PFSK-1 (cell line): ENCODE data around the gene PAQR7.

ENCODE experiments used
- FOXP2 ChIP-seq: optimal IDR thresholded peaks from 2 replicates; pipeline ENCODE3; 2011; ENCODE audit warnings: borderline replicate concordance, control low read depth, inconsistent platforms; ENCODE audit not compliant: insufficient read depth; ENCODE audit errors: extremely low read length, extremely low read depth
- POLR2AphosphoS5 ChIP-seq: IDR thresholded peaks from 2 replicates; pipeline ENCODE4 v1.6.1; 2012; ENCODE audit warnings: low read depth, mild to moderate bottlenecking, control low read depth, low read length, moderate library complexity
- REST ChIP-seq, 2 experiments: IDR thresholded peaks; 2 replicates each; pipeline versions ENCODE4 v1.6.1 to v1.8.0; 2011 to 2012; ENCODE audit warnings: low read depth in 2 of 2, low read length in 2 of 2, control low read depth in 1 of 2, inconsistent platforms in 1 of 2, mild to moderate bottlenecking in 1 of 2, moderate library complexity in 1 of 2; ENCODE audit not compliant: insufficient read depth in 1 of 2
- SIN3A ChIP-seq: IDR thresholded peaks from 2 replicates; pipeline ENCODE4 v1.6.1; 2012; ENCODE audit warnings: mild to moderate bottlenecking, low read length, moderate library complexity, borderline replicate concordance; ENCODE audit not compliant: insufficient read depth
- TAF1 ChIP-seq: IDR thresholded peaks from 2 replicates; pipeline ENCODE4 v1.6.1; 2012; ENCODE audit warnings: low read length, control low read depth, borderline replicate concordance; ENCODE audit not compliant: insufficient read depth

Gene PAQR7

GRCh38 chr1:25816112-25816718 lies 59.3 kb downstream of the PAQR7 start:
- no peak for TF ChIP-seq SIN3A
- TF ChIP-seq TAF1: no peak
- TF ChIP-seq POLR2AphosphoS5: no peak
- no peak for TF ChIP-seq FOXP2
- no peak for TF ChIP-seq REST (IDR thresholded peaks at IDR 0.05; ENCODE audit: insufficient read depth in 1 of 2, low read depth in 2 of 2, low read length in 2 of 2)

- no peak for TF ChIP-seq SIN3A
- no peak for TF ChIP-seq TAF1
- TF ChIP-seq REST (IDR thresholded peaks at IDR 0.05; ENCODE audit: insufficient read depth in 1 of 2, low read depth in 2 of 2, low read length in 2 of 2): no peak
- TF ChIP-seq POLR2AphosphoS5: no peak
- TF ChIP-seq FOXP2: no peak
These were observed 60.0 kb downstream of the PAQR7 start for GRCh38 chr1:25815208-25816111.

- TF ChIP-seq POLR2AphosphoS5 (no peak), SIN3A (no peak), FOXP2 (no peak), TAF1 (no peak), REST (IDR thresholded peaks at IDR 0.05; ENCODE audit: insufficient read depth in 1 of 2, low read depth in 2 of 2, low read length in 2 of 2) (no peak)
These were observed 60.9 kb downstream of the PAQR7 start for GRCh38 chr1:25814549-25815087.

- TF ChIP-seq REST (IDR thresholded peaks at IDR 0.05; ENCODE audit: insufficient read depth in 1 of 2, low read depth in 2 of 2, low read length in 2 of 2): no peak
- no peak for TF ChIP-seq TAF1
- no peak for TF ChIP-seq FOXP2
- no peak for TF ChIP-seq POLR2AphosphoS5
- no peak for TF ChIP-seq SIN3A
These were observed 61.6 kb downstream of the PAQR7 start for GRCh38 chr1:25813734-25814471.
